ENCODE data around the gene PKIG. TPM values are rescaled to one million over a fixed set of nuclear protein-coding genes. Genes with fewer than 3 reads are reported as not detected.

Gene PKIG
- polyA plus RNA-seq, 1 of the 3 experiments (the other 2 are of a cell fraction) = 92.9 TPM

DNA sequence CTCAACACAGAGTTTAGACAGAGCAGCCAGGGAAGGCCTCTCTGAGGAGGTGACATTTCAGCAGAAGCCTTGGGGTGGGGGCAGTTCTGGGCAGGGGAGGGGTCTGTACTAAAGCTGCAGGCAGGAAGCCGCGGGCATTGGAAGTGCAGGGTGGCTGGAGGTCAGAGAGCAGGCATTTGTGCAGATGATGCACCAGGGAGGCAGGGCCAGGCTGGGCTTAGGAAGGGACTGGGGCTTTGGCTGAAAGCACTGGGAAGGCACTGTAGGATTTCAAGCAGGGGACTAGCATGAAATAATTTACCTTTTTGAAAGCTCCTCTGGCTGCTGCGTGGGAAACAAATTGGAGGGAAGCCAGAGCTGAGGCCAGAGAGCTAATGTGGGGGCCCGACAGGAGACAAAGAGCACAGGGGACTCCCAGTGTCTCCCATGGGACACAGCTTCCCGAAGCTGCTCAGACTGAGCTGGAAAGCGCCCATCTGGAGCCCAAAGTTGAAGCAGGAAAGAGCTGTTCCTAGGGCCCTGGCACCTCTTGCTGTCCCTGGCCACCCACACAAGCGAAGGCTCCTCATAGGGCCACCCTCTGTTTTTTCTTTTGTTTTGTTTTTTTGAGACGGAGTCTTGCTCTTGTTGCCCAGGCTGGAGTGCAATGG is 49.8 kb downstream of the PKIG start:
- Histone ChIP-seq H2AFZ (ENCODE audit: low read depth) (no peak overlapping the region), H3K4me1 (ENCODE audit: control insufficient read depth in 1 of 2, insufficient read depth in 2 of 2, low read depth in 1 of 2, low read length in 1 of 2) (peaks cover 0 to 6% of the 10 kb centered on the region in 2 experiments; a peak in 1 of 4 replicates), H3K79me2 (ENCODE audit: insufficient read depth) (no peaks in the 10 kb centered on the region), H4K20me1 (ENCODE audit: insufficient read depth) (no peaks in the 10 kb centered on the region), H3K4me2 (no peak overlapping the region), H3K36me3 (replicated peaks in 1 of 2; ENCODE audit: control insufficient read depth in 1 of 2, insufficient read depth in 2 of 2, low read length in 1 of 2) (peaks cover 0 to 3% of the 10 kb centered on the region in 2 experiments), H3K27ac (ENCODE audit: low read depth in 2 of 2, low read length in 1 of 2) (no peak overlapping the region), H3F3A (replicated peaks; ENCODE audit: insufficient read depth) (no peaks in the 10 kb centered on the region), H3K4me3 (ENCODE audit: low read depth in 2 of 2, low read length in 1 of 2) (no peak overlapping the region), H3K9ac (no peak overlapping the region), H3K9me2 (no peaks in the 10 kb centered on the region), H3K9me3 (no peaks in the 10 kb centered on the region), H3K27me3 (ENCODE audit: insufficient read depth) (no peaks in the 10 kb centered on the region)
- TF ChIP-seq POLR2AphosphoS5 (IDR thresholded peaks at IDR 0.05; ENCODE audit: low read depth, low read length) (no peak), EP300 (IDR thresholded peaks at IDR 0.05; ENCODE audit: borderline replicate concordance in 1 of 2, low read depth in 1 of 2, low read length in 1 of 2) (no peak), CTCF (IDR thresholded peaks at IDR 0.05) (no peak), TCF12 (IDR thresholded peaks at IDR 0.05) (no peak), NRF1 (IDR thresholded peaks at IDR 0.05; ENCODE audit: low read depth, low read length) (no peak)
- POLR2A ChIA-PET = no interaction called here
- WGBS (ENCODE audit: low lambda C conversion rate) = 70% methylated on average over 8 of the region's 8 CpGs
- DNase-seq = no peak
- CTCF ChIA-PET = interaction anchor here (1.0 to 1.1 kb wide), 2 partner anchors 10 to 22 kb away, joined by 3 to 5 read pairs; no protein-coding TSS in a partner anchor

DNA sequence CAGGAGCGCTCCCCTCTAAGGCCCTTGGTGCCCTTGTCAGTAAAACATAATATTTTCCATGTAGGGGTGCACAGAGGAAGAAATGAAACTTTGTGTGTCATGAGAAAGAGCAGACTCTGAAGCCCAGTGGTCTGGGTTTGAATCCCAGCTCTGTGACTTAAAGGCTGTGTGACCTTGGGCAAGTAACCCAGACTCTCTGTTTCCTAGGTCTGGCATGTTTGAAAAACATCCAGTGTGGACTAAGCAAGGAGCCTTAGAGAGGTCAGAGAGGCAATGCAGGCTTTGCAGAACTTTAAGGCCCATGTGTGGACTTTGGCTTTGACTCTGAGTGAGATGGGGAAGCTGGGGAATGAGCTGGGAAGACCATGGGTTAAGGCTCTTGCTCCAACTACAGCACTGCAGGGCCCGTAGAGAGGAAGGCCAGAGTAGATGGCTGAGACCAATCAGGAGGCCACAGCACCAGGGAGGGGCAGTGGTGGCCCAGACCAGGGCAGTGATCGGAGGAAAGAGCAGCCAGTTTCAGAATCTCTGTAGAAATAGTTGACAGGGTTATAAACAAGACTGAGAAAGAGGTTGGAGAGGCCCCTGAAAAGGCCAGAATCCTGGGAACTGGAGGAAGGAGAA is 50.9 kb downstream of the PKIG start:
- no peak for DNase-seq
- Histone ChIP-seq H3K4me1 (ENCODE audit: control insufficient read depth in 1 of 2, insufficient read depth in 2 of 2, low read depth in 1 of 2, low read length in 1 of 2) (peaks cover 0 to 6% of the 10 kb centered on the region in 2 experiments; a peak in 1 of 4 replicates), H3F3A (replicated peaks; ENCODE audit: insufficient read depth) (no peaks in the 10 kb centered on the region), H3K27ac (ENCODE audit: low read depth in 2 of 2, low read length in 1 of 2) (no peak overlapping the region), H2AFZ (ENCODE audit: low read depth) (no peak overlapping the region), H3K27me3 (ENCODE audit: insufficient read depth) (no peaks in the 10 kb centered on the region), H3K79me2 (ENCODE audit: insufficient read depth) (no peaks in the 10 kb centered on the region), H3K4me3 (ENCODE audit: low read depth in 2 of 2, low read length in 1 of 2) (no peak overlapping the region), H4K20me1 (ENCODE audit: insufficient read depth) (no peaks in the 10 kb centered on the region), H3K4me2 (no peak overlapping the region), H3K9me2 (no peaks in the 10 kb centered on the region), H3K9me3 (no peaks in the 10 kb centered on the region), H3K36me3 (replicated peaks in 1 of 2; ENCODE audit: control insufficient read depth in 1 of 2, insufficient read depth in 2 of 2, low read length in 1 of 2) (peaks cover 0 to 3% of the 10 kb centered on the region in 2 experiments), H3K9ac (no peak overlapping the region)
- POLR2A ChIA-PET = no interaction called here
- TF ChIP-seq JUND (IDR thresholded peaks at IDR 0.05) = no peak
- TF ChIP-seq CHD2 (IDR thresholded peaks at IDR 0.05; ENCODE audit: low read length, partially characterized antibody) = no peak
- CTCF ChIA-PET = interaction anchor here (1.1 to 1.3 kb wide), 3 partner anchors 23 to 417 kb away, joined by 3 to 5 read pairs (median 3); no protein-coding TSS in a partner anchor
- WGBS (ENCODE audit: low lambda C conversion rate) = 85% methylated on average over 3 of the region's 3 CpGs
